ENCODE data around the gene NID1.

NID1 gene

DNA sequence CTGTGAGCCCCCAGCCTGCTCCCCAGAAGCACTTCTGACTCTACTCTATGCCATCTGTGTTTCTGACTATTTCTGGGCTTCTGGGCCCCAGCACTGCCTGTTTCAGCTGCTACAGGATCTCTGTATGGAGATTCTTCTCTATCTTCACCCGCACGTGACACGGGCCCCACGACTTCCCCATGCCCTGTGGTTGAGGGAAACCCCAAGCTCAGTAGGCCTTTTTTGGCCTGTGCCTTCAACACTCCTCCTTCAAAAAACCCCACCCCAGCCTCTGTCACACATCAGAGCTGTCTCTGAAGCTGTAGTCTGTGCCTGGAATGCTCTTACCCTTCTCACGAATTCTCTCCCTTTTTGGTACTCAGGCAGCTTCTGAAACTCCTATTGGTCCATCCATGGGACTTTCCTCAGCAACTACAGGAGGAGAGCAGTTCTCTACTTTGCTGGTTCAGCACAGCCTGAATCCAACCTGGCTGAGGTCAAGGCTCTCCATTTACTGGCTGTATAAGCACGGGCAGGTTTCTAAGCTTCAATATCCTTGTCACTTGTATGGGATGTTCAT, 2.0 kb upstream of the NID1 start:
- no peak overlapping the region for H3K4me3 ChIP-seq (ENCODE audit: low read length)
- H3F3A ChIP-seq (ENCODE audit: insufficient read depth, low read length) = no peaks in the 10 kb centered on the region
- H4K20me1 ChIP-seq (ENCODE audit: insufficient read depth, low read length) = no peaks in the 10 kb centered on the region
- 0 out of 2 replicates have a peak overlapping the region, but pooled peaks have one; percentile 10 for H3K4me2 ChIP-seq (ENCODE audit: low read depth, low read length)
- H3K9me3 ChIP-seq (replicated peaks; ENCODE audit: insufficient read depth, low read length) = no peaks in the 10 kb centered on the region
- TF ChIP-seq, protein P1, sequence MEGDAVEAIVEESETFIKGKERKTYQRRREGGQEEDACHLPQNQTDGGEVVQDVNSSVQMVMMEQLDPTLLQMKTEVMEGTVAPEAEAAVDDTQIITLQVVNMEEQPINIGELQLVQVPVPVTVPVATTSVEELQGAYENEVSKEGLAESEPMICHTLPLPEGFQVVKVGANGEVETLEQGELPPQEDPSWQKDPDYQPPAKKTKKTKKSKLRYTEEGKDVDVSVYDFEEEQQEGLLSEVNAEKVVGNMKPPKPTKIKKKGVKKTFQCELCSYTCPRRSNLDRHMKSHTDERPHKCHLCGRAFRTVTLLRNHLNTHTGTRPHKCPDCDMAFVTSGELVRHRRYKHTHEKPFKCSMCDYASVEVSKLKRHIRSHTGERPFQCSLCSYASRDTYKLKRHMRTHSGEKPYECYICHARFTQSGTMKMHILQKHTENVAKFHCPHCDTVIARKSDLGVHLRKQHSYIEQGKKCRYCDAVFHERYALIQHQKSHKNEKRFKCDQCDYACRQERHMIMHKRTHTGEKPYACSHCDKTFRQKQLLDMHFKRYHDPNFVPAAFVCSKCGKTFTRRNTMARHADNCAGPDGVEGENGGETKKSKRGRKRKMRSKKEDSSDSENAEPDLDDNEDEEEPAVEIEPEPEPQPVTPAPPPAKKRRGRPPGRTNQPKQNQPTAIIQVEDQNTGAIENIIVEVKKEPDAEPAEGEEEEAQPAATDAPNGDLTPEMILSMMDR (IDR thresholded peaks at IDR 0.05; ENCODE audit: low read length) = no peak
- TF ChIP-seq EZH2phosphoT487 (IDR thresholded peaks at IDR 0.05; ENCODE audit: low read length) (no peak), EZH2 (optimal IDR thresholded peaks at IDR 0.05; ENCODE audit: low read depth, low read length) (no peak)
- DNase-seq = peak; percentile 57
- no peaks in the 10 kb centered on the region for H3K9me2 ChIP-seq (replicated peaks; ENCODE audit: insufficient read depth, low read length)
- H3K79me2 ChIP-seq (ENCODE audit: low read length) = no peaks in the 10 kb centered on the region
- H3K27me3 ChIP-seq (replicated peaks; ENCODE audit: insufficient read depth, low read length) = no peaks in the 10 kb centered on the region
- H3K36me3 ChIP-seq (replicated peaks; ENCODE audit: insufficient read depth, low read length) = no peaks in the 10 kb centered on the region
- no peak overlapping the region for H3K27ac ChIP-seq (ENCODE audit: low read length)
- H3K4me1 ChIP-seq (ENCODE audit: low read length) = 0 out of 2 replicates have a peak, but pooled peaks cover 4% of the 10 kb centered on the region
- H2AFZ ChIP-seq (ENCODE audit: low read length) = no peak overlapping the region
- H3K9ac ChIP-seq (ENCODE audit: low read length) = no peak overlapping the region

DNA sequence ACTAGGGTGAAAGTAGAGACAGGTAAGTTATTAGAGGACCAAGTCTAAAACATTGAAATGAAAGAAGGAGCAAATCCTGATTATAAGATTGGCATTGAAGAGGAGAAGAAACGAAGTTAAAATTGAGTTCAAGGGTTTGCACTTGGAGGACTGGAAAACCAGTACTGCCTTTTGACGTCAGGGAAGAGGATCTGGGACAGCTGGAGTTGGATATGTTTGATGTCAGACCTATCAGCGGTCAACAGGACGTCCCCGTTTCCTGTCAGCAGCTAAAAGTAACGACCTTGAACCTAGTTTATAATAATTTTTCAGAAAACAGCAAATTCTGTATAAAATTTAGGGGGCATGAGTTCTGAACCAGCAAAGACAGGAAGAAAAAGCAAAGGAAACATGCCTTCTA, 1.2 kb upstream of the NID1 start:
- no peak overlapping the region for H3K4me2 ChIP-seq (ENCODE audit: low read depth, low read length)
- no peaks in the 10 kb centered on the region for H3K36me3 ChIP-seq (replicated peaks; ENCODE audit: insufficient read depth, low read length)
- no peaks in the 10 kb centered on the region for H4K20me1 ChIP-seq (ENCODE audit: insufficient read depth, low read length)
- no peaks in the 10 kb centered on the region for H3K9me2 ChIP-seq (replicated peaks; ENCODE audit: insufficient read depth, low read length)
- H3F3A ChIP-seq (ENCODE audit: insufficient read depth, low read length) = no peaks in the 10 kb centered on the region
- no peaks in the 10 kb centered on the region for H3K79me2 ChIP-seq (ENCODE audit: low read length)
- H3K27me3 ChIP-seq (replicated peaks; ENCODE audit: insufficient read depth, low read length) = no peaks in the 10 kb centered on the region
- no peak overlapping the region for H3K27ac ChIP-seq (ENCODE audit: low read length)
- H3K4me3 ChIP-seq (ENCODE audit: low read length) = no peak overlapping the region
- 0 out of 2 replicates have a peak, but pooled peaks cover 4% of the 10 kb centered on the region for H3K4me1 ChIP-seq (ENCODE audit: low read length)
- H3K9ac ChIP-seq (ENCODE audit: low read length) = no peak overlapping the region
- TF ChIP-seq EZH2phosphoT487 (IDR thresholded peaks at IDR 0.05; ENCODE audit: low read length) = no peak
- no peak for TF ChIP-seq EZH2 (optimal IDR thresholded peaks at IDR 0.05; ENCODE audit: low read depth, low read length)
- TF ChIP-seq, protein P1 (IDR thresholded peaks at IDR 0.05; ENCODE audit: low read length) = no peak
- no peak for DNase-seq
- H3K9me3 ChIP-seq (replicated peaks; ENCODE audit: insufficient read depth, low read length) = no peaks in the 10 kb centered on the region
- no peak overlapping the region for H2AFZ ChIP-seq (ENCODE audit: low read length)

DNA sequence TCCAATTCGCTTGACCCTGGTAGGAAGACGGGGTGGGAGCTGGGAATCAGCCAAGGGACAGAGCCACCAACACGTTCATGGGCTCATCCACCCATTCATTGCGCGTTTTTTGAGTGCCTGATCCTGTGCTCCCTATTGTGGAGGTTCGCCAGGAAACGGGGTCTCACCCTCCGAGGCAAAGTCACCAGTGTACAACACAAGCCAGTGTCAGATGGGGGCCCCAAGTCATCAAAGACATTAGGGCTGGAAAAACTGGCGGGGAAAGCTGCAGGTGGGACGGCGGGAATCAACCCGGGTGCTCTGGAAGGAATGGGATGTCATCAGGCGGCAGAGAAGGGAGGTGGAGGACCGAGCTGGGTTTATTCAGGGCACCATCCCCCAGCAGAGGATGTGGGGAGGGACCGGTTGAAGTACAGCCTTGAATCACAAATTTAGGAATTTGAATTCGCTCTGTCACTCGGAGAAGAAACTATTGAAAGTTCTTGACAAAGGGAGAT, 667 bp upstream of the NID1 start:
- no peaks in the 10 kb centered on the region for H3K79me2 ChIP-seq (ENCODE audit: low read length)
- H3K36me3 ChIP-seq (replicated peaks; ENCODE audit: insufficient read depth, low read length) = no peaks in the 10 kb centered on the region
- no peak overlapping the region for H3K9ac ChIP-seq (ENCODE audit: low read length)
- H3K27ac ChIP-seq (ENCODE audit: low read length) = no peak overlapping the region
- H3K27me3 ChIP-seq (replicated peaks; ENCODE audit: insufficient read depth, low read length) = no peaks in the 10 kb centered on the region
- no peaks in the 10 kb centered on the region for H3K9me3 ChIP-seq (replicated peaks; ENCODE audit: insufficient read depth, low read length)
- no peak overlapping the region for H3K4me2 ChIP-seq (ENCODE audit: low read depth, low read length)
- H3K4me3 ChIP-seq (ENCODE audit: low read length) = no peak overlapping the region
- no peaks in the 10 kb centered on the region for H4K20me1 ChIP-seq (ENCODE audit: insufficient read depth, low read length)
- no peak for DNase-seq
- H3F3A ChIP-seq (ENCODE audit: insufficient read depth, low read length) = no peaks in the 10 kb centered on the region
- H3K4me1 ChIP-seq (ENCODE audit: low read length) = 0 out of 2 replicates have a peak, but pooled peaks cover 4% of the 10 kb centered on the region
- H2AFZ ChIP-seq (ENCODE audit: low read length) = no peak overlapping the region
- H3K9me2 ChIP-seq (replicated peaks; ENCODE audit: insufficient read depth, low read length) = no peaks in the 10 kb centered on the region
- TF ChIP-seq, protein P1 (IDR thresholded peaks at IDR 0.05; ENCODE audit: low read length) = no peak
- TF ChIP-seq EZH2phosphoT487 (IDR thresholded peaks at IDR 0.05; ENCODE audit: low read length) = no peak
- no peak for TF ChIP-seq EZH2 (optimal IDR thresholded peaks at IDR 0.05; ENCODE audit: low read depth, low read length)
